ENCODE data around the gene RNF123. TPM values are rescaled to one million over a fixed set of nuclear protein-coding genes. Genes with fewer than 3 reads are reported as not detected.

Gene RNF123
- total and polyA plus RNA-seq, 2 donors (not counting 1 experiment from before 2014, with no cell fraction given) = 51.8 to 69.0 TPM

GRCh38 chr3:49769286-49769915 lies 80.0 kb downstream of the RNF123 start:
- ChIA-PET POLR2A (no interaction called here), CTCF (no interaction called here)
- no peak overlapping the region for H3K9ac ChIP-seq (ENCODE audit: low read length)
- H3K4me1 ChIP-seq (ENCODE audit: control insufficient read depth in 2 of 2, insufficient read depth in 2 of 2, low read length in 2 of 2) = no peaks in the 10 kb centered on the region
- TF ChIP-seq EZH2 (IDR thresholded peaks at IDR 0.05; ENCODE audit: borderline replicate concordance, insufficient read depth, low read depth, low read length, poor library complexity, severe bottlenecking) = no peak
- no peak for TF ChIP-seq CTCF (IDR thresholded peaks at IDR 0.05)
- H3K27ac ChIP-seq (ENCODE audit: low read length in 2 of 2) = no peak overlapping the region
- H3K27me3 ChIP-seq (replicated peaks in 1 of 4; ENCODE audit: control extremely low read depth in 1 of 4, control insufficient read depth in 3 of 4, insufficient read depth in 4 of 4, low read length in 3 of 4) = no peaks in the 10 kb centered on the region
- intact Hi-C loops (cut with micrococcal nuclease) = no loop called here
- peaks cover 71% of the 10 kb centered on the region for H4K20me1 ChIP-seq (ENCODE audit: control insufficient read depth, insufficient read depth, low read length, poor library complexity, severe bottlenecking)
- ATAC-seq (ENCODE audit: low read depth) = no peak
- peaks cover 0 to 17% of the 10 kb centered on the region in 2 experiments for H3K36me3 ChIP-seq (replicated peaks in 1 of 2; ENCODE audit: control extremely low read depth in 1 of 2, control insufficient read depth in 1 of 2, extremely low read depth in 1 of 2, insufficient read depth in 2 of 2, low read length in 1 of 2)
- no peak overlapping the region for H2AFZ ChIP-seq (ENCODE audit: insufficient read depth, low read depth, low read length, poor library complexity, severe bottlenecking)
- no peak overlapping the region for H3K4me3 ChIP-seq (ENCODE audit: control extremely low read depth in 1 of 5, extremely low read depth in 1 of 5, insufficient read depth in 1 of 5, low read depth in 2 of 5, low read length in 4 of 5)
- no peaks in the 10 kb centered on the region for H3K9me3 Mint-ChIP-seq (ENCODE audit: insufficient read depth)
- no peak overlapping the region for H3K4me2 ChIP-seq (replicated peaks; ENCODE audit: low read depth, low read length, poor library complexity, severe bottlenecking)
- no peak overlapping the region for H3K27ac Mint-ChIP-seq
- no peaks in the 10 kb centered on the region for H3K9me3 ChIP-seq (ENCODE audit: control extremely low read depth in 1 of 3, control insufficient read depth in 2 of 3, insufficient read depth in 1 of 3, low read length in 2 of 3)
- H3K27me3 Mint-ChIP-seq = no peaks in the 10 kb centered on the region
- no peak overlapping the region for H3K4me3 Mint-ChIP-seq
- peaks cover 18% of the 10 kb centered on the region for H3K4me1 Mint-ChIP-seq
- no peak for DNase-seq
- WGBS (ENCODE audit: insufficient coverage) = no CpG with 5 or more reads among the region's 3 CpGs
- H3K79me2 ChIP-seq (ENCODE audit: control insufficient read depth, insufficient read depth, low read length) = peaks cover 94% of the 10 kb centered on the region

GRCh38 chr3:49769926-49770325 lies 80.6 kb downstream of the RNF123 start:
- Mint-ChIP-seq H3K9me3 (ENCODE audit: insufficient read depth) (no peaks in the 10 kb centered on the region), H3K27me3 (no peaks in the 10 kb centered on the region), H3K27ac (no peak overlapping the region), H3K4me3 (no peak overlapping the region), H3K4me1 (peaks cover 18% of the 10 kb centered on the region)
- H4K20me1 ChIP-seq (ENCODE audit: control insufficient read depth, insufficient read depth, low read length, poor library complexity, severe bottlenecking) = peaks cover 70% of the 10 kb centered on the region
- ChIA-PET CTCF (no interaction called here), POLR2A (no interaction called here)
- no peak overlapping the region for H3K27ac ChIP-seq (ENCODE audit: low read length in 2 of 2)
- peaks cover 94% of the 10 kb centered on the region for H3K79me2 ChIP-seq (ENCODE audit: control insufficient read depth, insufficient read depth, low read length)
- H3K4me3 ChIP-seq (ENCODE audit: control extremely low read depth in 1 of 5, extremely low read depth in 1 of 5, insufficient read depth in 1 of 5, low read depth in 2 of 5, low read length in 4 of 5) = no peak overlapping the region
- no peak overlapping the region for H3K4me2 ChIP-seq (replicated peaks; ENCODE audit: low read depth, low read length, poor library complexity, severe bottlenecking)
- no peak for ATAC-seq (ENCODE audit: low read depth)
- H3K27me3 ChIP-seq (replicated peaks in 1 of 4; ENCODE audit: control extremely low read depth in 1 of 4, control insufficient read depth in 3 of 4, insufficient read depth in 4 of 4, low read length in 3 of 4) = no peaks in the 10 kb centered on the region
- no peak for TF ChIP-seq EZH2 (IDR thresholded peaks at IDR 0.05; ENCODE audit: borderline replicate concordance, insufficient read depth, low read depth, low read length, poor library complexity, severe bottlenecking)
- no peak for TF ChIP-seq CTCF (IDR thresholded peaks at IDR 0.05)
- no peaks in the 10 kb centered on the region for H3K4me1 ChIP-seq (ENCODE audit: control insufficient read depth in 2 of 2, insufficient read depth in 2 of 2, low read length in 2 of 2)
- no peak overlapping the region for H2AFZ ChIP-seq (ENCODE audit: insufficient read depth, low read depth, low read length, poor library complexity, severe bottlenecking)
- no peak for DNase-seq
- intact Hi-C loops (cut with micrococcal nuclease) = no loop called here
- H3K9ac ChIP-seq (ENCODE audit: low read length) = no peak overlapping the region
- peaks cover 0 to 16% of the 10 kb centered on the region in 2 experiments for H3K36me3 ChIP-seq (replicated peaks in 1 of 2; ENCODE audit: control extremely low read depth in 1 of 2, control insufficient read depth in 1 of 2, extremely low read depth in 1 of 2, insufficient read depth in 2 of 2, low read length in 1 of 2)
- H3K9me3 ChIP-seq (ENCODE audit: control extremely low read depth in 1 of 3, control insufficient read depth in 2 of 3, insufficient read depth in 1 of 3, low read length in 2 of 3) = no peaks in the 10 kb centered on the region

Small RNA genes within 50 kb of the gene (small RNA-seq; reads per million reads assigned to genes)
- gene AMIGO3 (ENCODE audit: insufficient read length, low read depth, low replicate concordance) (not detected), gene COX6CP14 (ENCODE audit: insufficient read length, low read depth, low replicate concordance) (not detected)

Other genes with a start within 250 kb of the RNF123 start
- gene DAG1, start 219.3 kb upstream of the RNF123 start, total RNA-seq = 27.2 and 27.3 TPM in 2 replicates
- 9.6 and 11.2 TPM in 2 replicates for gene DAG1, start 219.3 kb upstream of the RNF123 start, polyA plus RNA-seq
- 0.20 and 0.24 TPM in 2 replicates for gene BSN, start 135.1 kb upstream of the RNF123 start, total RNA-seq
- gene BSN, start 135.1 kb upstream of the RNF123 start, polyA plus RNA-seq = 0.03 TPM in 2 replicates
- gene APEH, start 15.2 kb upstream of the RNF123 start, total RNA-seq = 87.5 and 96.2 TPM in 2 replicates
- 60.1 and 79.4 TPM in 2 replicates for gene APEH, start 15.2 kb upstream of the RNF123 start, polyA plus RNA-seq
- 14.5 and 15.7 TPM in 2 replicates for gene MST1, start 83 bp upstream of the RNF123 start, total RNA-seq
- 26.4 and 32.1 TPM in 2 replicates for gene MST1, start 83 bp upstream of the RNF123 start, polyA plus RNA-seq
- gene AMIGO3, start 30.1 kb downstream of the RNF123 start, total RNA-seq = not detected in 2 replicates
- 11.1 and 18.6 TPM in 2 replicates for gene AMIGO3, start 30.1 kb downstream of the RNF123 start, polyA plus RNA-seq
- 30.0 and 31.4 TPM in 2 replicates for gene GMPPB, start 34.4 kb downstream of the RNF123 start, total RNA-seq
- gene GMPPB, start 34.4 kb downstream of the RNF123 start, polyA plus RNA-seq = 32.5 and 54.4 TPM in 2 replicates
- gene IP6K1, start 97.0 kb downstream of the RNF123 start, total RNA-seq = 73.1 and 77.8 TPM in 2 replicates
- gene IP6K1, start 97.0 kb downstream of the RNF123 start, polyA plus RNA-seq = 27.8 and 29.3 TPM in 2 replicates
- 0.29 and 0.32 TPM in 2 replicates for gene CDHR4, start 110.3 kb downstream of the RNF123 start, total RNA-seq
- gene CDHR4, start 110.3 kb downstream of the RNF123 start, polyA plus RNA-seq = 0.18 and 0.33 TPM in 2 replicates
- 25.8 and 28.2 TPM in 2 replicates for gene INKA1, start 113.7 kb downstream of the RNF123 start, total RNA-seq
- 15.5 and 24.0 TPM in 2 replicates for gene INKA1, start 113.7 kb downstream of the RNF123 start, polyA plus RNA-seq
- 418 and 436 TPM in 2 replicates for gene UBA7, start 124.4 kb downstream of the RNF123 start, total RNA-seq
- gene UBA7, start 124.4 kb downstream of the RNF123 start, polyA plus RNA-seq = 772 and 943 TPM in 2 replicates
- gene TRAIP, start 167.0 kb downstream of the RNF123 start, total RNA-seq = 8.7 and 9.9 TPM in 2 replicates
- 5.0 and 5.7 TPM in 2 replicates for gene TRAIP, start 167.0 kb downstream of the RNF123 start, polyA plus RNA-seq
- gene CAMKV, start 180.3 kb downstream of the RNF123 start, total RNA-seq = not detected in 2 replicates
- gene CAMKV, start 180.3 kb downstream of the RNF123 start, polyA plus RNA-seq = not detected in 2 replicates
- gene MST1R, start 214.3 kb downstream of the RNF123 start, total RNA-seq = 2.4 and 2.8 TPM in 2 replicates
- 0.92 and 1.7 TPM in 2 replicates for gene MST1R, start 214.3 kb downstream of the RNF123 start, polyA plus RNA-seq
- 5.6 and 6.6 TPM in 2 replicates for gene MON1A, start 240.3 kb downstream of the RNF123 start, total RNA-seq
- gene MON1A, start 240.3 kb downstream of the RNF123 start, polyA plus RNA-seq = 4.3 and 8.9 TPM in 2 replicates